Glutamatergic neuron (in vitro differentiated cells): ENCODE results near the gene TOM1L2. TPM values are rescaled to one million over a fixed set of nuclear protein-coding genes. Genes with fewer than 3 reads are reported as not detected.

Experiments
- DNase-seq: peaks from one replicate; pipeline ENCODE4 v3.0.0; 2022
- H3K27ac Mint-ChIP-seq: one replicate; pipeline ENCODE4 v1.8.0; 2020; ENCODE audit warnings: mild to moderate bottlenecking, mixed read lengths, inconsistent platforms; ENCODE audit not compliant: unreplicated experiment
- H3K27me3 Mint-ChIP-seq: one replicate; pipeline ENCODE4 v1.8.0; 2020; ENCODE audit warnings: mild to moderate bottlenecking, moderate library complexity, mixed read lengths, inconsistent platforms; ENCODE audit not compliant: unreplicated experiment
- H3K36me3 Mint-ChIP-seq: one replicate; pipeline ENCODE4 v1.8.0; 2020; ENCODE audit warnings: mild to moderate bottlenecking, mixed read lengths, inconsistent platforms; ENCODE audit not compliant: unreplicated experiment
- H3K4me1 Mint-ChIP-seq: one replicate; pipeline ENCODE4 v1.8.0; 2020; ENCODE audit warnings: mild to moderate bottlenecking, low read depth, mixed read lengths, inconsistent platforms; ENCODE audit not compliant: unreplicated experiment
- H3K4me3 Mint-ChIP-seq: one replicate; pipeline ENCODE4 v1.8.0; 2020; ENCODE audit warnings: mild to moderate bottlenecking, mixed read lengths, inconsistent platforms; ENCODE audit not compliant: unreplicated experiment
- H3K9me3 Mint-ChIP-seq: one replicate; pipeline ENCODE4 v1.8.0; 2020; ENCODE audit warnings: mild to moderate bottlenecking, moderate library complexity, mixed read lengths, inconsistent platforms; ENCODE audit not compliant: unreplicated experiment
- CTCF ChIP-seq: fragments of 200-600 bp; sonication (generic); IDR thresholded peaks from one replicate; pipeline ENCODE4 v1.5.0; 2021; ENCODE audit not compliant: partially characterized antibody, unreplicated experiment
- total RNA-seq: library from RNA; stranded (reverse); fragmentation: NEBNext Ultra II Directional; extraction: Animal tissue kit (Norgen Biotek cat#: 25700); gene quantifications from one replicate; pipeline ENCODE4 v1.2.1, GENCODE V29; 2021; ENCODE audit not compliant: unreplicated experiment

TOM1L2 gene
- total RNA-seq, 1 donor from 2014 or later, result 62.8 TPM

DNA sequence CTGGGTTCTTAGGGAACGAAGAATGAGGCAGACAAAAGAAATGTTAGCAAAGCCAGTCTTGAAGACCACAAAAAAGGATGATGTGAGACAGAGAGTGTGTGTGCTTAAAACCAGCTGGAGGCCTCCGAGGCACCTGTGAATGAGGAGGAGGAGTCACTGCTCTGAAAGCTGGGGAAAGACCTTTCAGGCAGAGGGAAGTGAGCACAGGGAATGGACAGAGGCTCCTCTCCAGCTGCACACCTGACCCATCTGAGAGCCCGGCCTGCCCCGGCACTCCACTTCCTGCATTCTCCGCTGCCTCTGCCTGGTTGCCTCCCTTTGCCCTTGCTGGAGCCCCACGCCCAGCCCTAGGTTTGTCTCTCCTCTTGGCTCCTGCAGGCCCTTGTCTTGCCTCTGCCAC, 80.2 kb downstream of the TOM1L2 start:
- Mint-ChIP-seq H3K36me3 (peaks cover 5% of the 10 kb centered on the region), H3K4me1 (peaks cover 34% of the 10 kb centered on the region), H3K9me3 (peaks cover 5% of the 10 kb centered on the region), H3K27ac (peak overlapping the region; percentile 33), H3K4me3 (peak overlapping the region; percentile 46), H3K27me3 (peaks cover 7% of the 10 kb centered on the region)
- no peak for TF ChIP-seq CTCF
- DNase-seq, result no peak

- peak; percentile 62 for DNase-seq
- Mint-ChIP-seq H3K9me3 (peaks cover 5% of the 10 kb centered on the region), H3K4me1 (peaks cover 38% of the 10 kb centered on the region), H3K27me3 (peaks cover 7% of the 10 kb centered on the region), H3K36me3 (peaks cover 5% of the 10 kb centered on the region), H3K27ac (peak overlapping the region; percentile 62), H3K4me3 (no peak overlapping the region)
- TF ChIP-seq CTCF, result peak; percentile 63
These were observed 81.1 kb downstream of the TOM1L2 start for GRCh38 chr17:17890773-17891759.

GRCh38 chr17:17889922-17890321, 82.3 kb downstream of the TOM1L2 start:
- H3K4me1 Mint-ChIP-seq, result peaks cover 44% of the 10 kb centered on the region
- no peak for DNase-seq
- no peak for TF ChIP-seq CTCF
- H3K27ac Mint-ChIP-seq, result no peak overlapping the region
- H3K9me3 Mint-ChIP-seq, result peaks cover 8% of the 10 kb centered on the region
- H3K4me3 Mint-ChIP-seq, result no peak overlapping the region
- H3K36me3 Mint-ChIP-seq, result peaks cover 5% of the 10 kb centered on the region
- H3K27me3 Mint-ChIP-seq, result peaks cover 10% of the 10 kb centered on the region

GRCh38 chr17:17888821-17889220, 83.4 kb downstream of the TOM1L2 start:
- H3K4me3 Mint-ChIP-seq, result no peak overlapping the region
- peaks cover 14% of the 10 kb centered on the region for H3K9me3 Mint-ChIP-seq
- H3K36me3 Mint-ChIP-seq, result peaks cover 5% of the 10 kb centered on the region
- no peak for DNase-seq
- peaks cover 13% of the 10 kb centered on the region for H3K27me3 Mint-ChIP-seq
- peak; percentile 23 for TF ChIP-seq CTCF
- peak overlapping the region; percentile 33 for H3K27ac Mint-ChIP-seq
- H3K4me1 Mint-ChIP-seq, result peaks cover 50% of the 10 kb centered on the region

DNA sequence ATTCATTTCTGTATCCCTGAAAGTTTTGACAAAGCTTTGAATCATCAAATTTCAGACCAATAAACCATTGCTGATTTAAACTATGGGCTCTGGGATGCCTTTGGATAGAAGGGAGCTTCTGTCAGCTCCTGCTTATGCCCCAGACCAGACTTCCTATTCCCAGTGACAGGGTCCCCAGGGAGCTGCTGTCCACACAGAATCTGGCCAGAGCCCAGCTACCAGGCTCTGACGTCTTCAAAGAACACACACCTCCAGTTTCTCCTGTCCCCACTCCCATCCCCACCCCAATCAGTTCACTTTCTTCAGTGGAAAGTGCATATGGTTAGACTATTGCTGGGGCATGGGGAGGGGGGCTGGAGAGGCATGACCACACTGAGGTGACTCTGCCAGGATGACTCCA, 83.8 kb downstream of the TOM1L2 start:
- Mint-ChIP-seq H3K36me3 (peaks cover 5% of the 10 kb centered on the region), H3K4me3 (no peak overlapping the region), H3K27me3 (peaks cover 13% of the 10 kb centered on the region), H3K9me3 (peaks cover 14% of the 10 kb centered on the region), H3K4me1 (peaks cover 51% of the 10 kb centered on the region), H3K27ac (peak overlapping the region; percentile 33)
- no peak for TF ChIP-seq CTCF
- DNase-seq, result no peak
